ENCODE results near the gene MARCKS.

GRCh38 chr6:113907102-113907815, 50.1 kb downstream of the MARCKS start:
- no peak for TF ChIP-seq CTCF (IDR thresholded peaks at IDR 0.05; ENCODE audit: extremely low read depth in 1 of 2, insufficient read depth in 1 of 2, low read depth in 1 of 2, low read length in 2 of 2)
- no peak for TF ChIP-seq POLR2AphosphoS5 (IDR thresholded peaks at IDR 0.05; ENCODE audit: insufficient read depth, low read depth, low read length)
- TF ChIP-seq POLR2A (IDR thresholded peaks at IDR 0.05; ENCODE audit: low read depth, low read length): no peak

Data from endothelial cell of umbilical vein (primary cell).